ENCODE measurements around the gene MATK.

DNA sequence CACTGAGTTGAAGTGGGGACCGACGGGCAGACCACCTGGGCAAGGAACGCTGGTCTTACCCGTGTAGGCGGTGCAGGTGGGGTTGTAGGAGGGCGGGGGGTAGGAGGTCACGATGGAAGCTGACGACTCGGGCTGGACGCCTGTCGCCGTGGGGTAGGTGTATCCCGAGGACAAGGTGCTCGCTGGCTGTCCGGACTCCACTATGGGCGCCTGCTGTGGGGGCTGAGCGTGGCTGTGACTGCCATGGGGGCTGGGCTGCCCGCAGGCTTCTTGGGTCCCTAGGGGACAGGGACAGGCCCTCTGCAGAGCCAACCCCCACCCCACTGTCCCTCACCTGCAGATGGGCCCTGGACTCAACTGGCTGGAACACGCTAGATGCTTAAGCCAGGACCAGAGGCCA, 45.4 kb upstream of the MATK start:
- no peak for TF ChIP-seq POLR2A (IDR thresholded peaks at IDR 0.05; ENCODE audit: low read depth, low read length)
- TF ChIP-seq POLR2AphosphoS5 (IDR thresholded peaks at IDR 0.05; ENCODE audit: low read depth, low read length) = no peak

Measured in GM12892 (cell line).